HG03342 (cell line): Measurements from ENCODE around the gene NTM.
A peak's percentile ranks its signal among the peaks of the same experiment; 100 is the strongest.
"Not testable (repeated sequence)": the region's sequence is repeated elsewhere in the genome, so short reads cannot be mapped to it uniquely, and the experiment has no call there.

ENCODE experiments used
- ATAC-seq: cut with Tn5 transposase; IDR thresholded peaks from one replicate; pipeline ENCODE4 v1.9.1; 2021; ENCODE audit warnings: mild to moderate bottlenecking, moderate library complexity; ENCODE audit not compliant: unreplicated experiment

NTM gene

GRCh38 chr11:132310390-132311375 is 940.3 kb downstream of the NTM start:
- ATAC-seq, result no peak

GRCh38 chr11:132311703-132312102 is 941.3 kb downstream of the NTM start:
- ATAC-seq, result no peak

GRCh38 chr11:132312161-132312560 is 941.7 kb downstream of the NTM start:
- ATAC-seq, result no peak

GRCh38 chr11:132312701-132313111 is 942.3 kb downstream of the NTM start:
- peak; percentile 60 for ATAC-seq

- ATAC-seq, result no peak
Measured at GRCh38 chr11:132314911-132315455, 944.6 kb downstream of the NTM start.

GRCh38 chr11:132315696-132316095 is 945.3 kb downstream of the NTM start:
- no peak for ATAC-seq

- no peak for ATAC-seq
Measured at GRCh38 chr11:132318421-132319157, 948.2 kb downstream of the NTM start.

- ATAC-seq, result not testable (repeated sequence)
Measured at GRCh38 chr11:132319419-132319818, 949.0 kb downstream of the NTM start.

GRCh38 chr11:132330515-132330914 is 960.1 kb downstream of the NTM start:
- ATAC-seq, result no peak

GRCh38 chr11:132332521-132332920 is 962.1 kb downstream of the NTM start:
- ATAC-seq, result no peak

GRCh38 chr11:132334769-132335280 is 964.4 kb downstream of the NTM start:
- ATAC-seq, result no peak

GRCh38 chr11:132335311-132335710 is 964.9 kb downstream of the NTM start:
- no peak for ATAC-seq

GRCh38 chr11:132336781-132337535 is 966.5 kb downstream of the NTM start:
- ATAC-seq, result no peak

- no peak for ATAC-seq
Measured at GRCh38 chr11:132337819-132338416, 967.5 kb downstream of the NTM start.

- ATAC-seq, result no peak
Measured at GRCh38 chr11:132342408-132342807, 972.0 kb downstream of the NTM start.

GRCh38 chr11:132343445-132344175 is 973.2 kb downstream of the NTM start:
- no peak for ATAC-seq

- no peak for ATAC-seq
Measured at GRCh38 chr11:132346558-132347148, 976.2 kb downstream of the NTM start.

- ATAC-seq, result no peak
Measured at GRCh38 chr11:132347156-132348090, 977.0 kb downstream of the NTM start.
